Hepatocyte (in vitro differentiated cells): Measurements from ENCODE around the gene FRMD3. TPM values are rescaled to one million over a fixed set of nuclear protein-coding genes. Genes with fewer than 3 reads are reported as not detected.
A peak's percentile ranks its signal among the peaks of the same experiment; 100 is the strongest.

Source experiments
- DNase-seq: peaks from one replicate; pipeline ENCODE4 v3.0.0-alpha.2; 2016; ENCODE audit warnings: low spot score
- H2AFZ ChIP-seq: fragments of 200-600 bp; sonication (generic); 2 replicates; pipeline ENCODE4 v1.6.0; 2016; ENCODE audit warnings: antibody characterized with exemption, mild to moderate bottlenecking
- H3K27ac ChIP-seq: fragments of 200-600 bp; sonication (generic); 2 replicates; pipeline ENCODE4 v1.5.1; 2016; ENCODE audit warnings: mild to moderate bottlenecking
- H3K27me3 ChIP-seq: fragments of 200-600 bp; sonication (generic); 2 replicates; pipeline ENCODE4 v1.6.1; 2016
- H3K36me3 ChIP-seq: fragments of 200-600 bp; sonication (generic); replicated peaks from 2 replicates; pipeline ENCODE4 v1.5.1; 2016; ENCODE audit warnings: low read depth; ENCODE audit not compliant: insufficient read depth
- H3K4me1 ChIP-seq: fragments of 200-600 bp; sonication (generic); 2 replicates; pipeline ENCODE4 v1.5.1; 2016; ENCODE audit warnings: mild to moderate bottlenecking, moderate library complexity; ENCODE audit not compliant: insufficient read depth
- H3K4me2 ChIP-seq: fragments of 200-600 bp; sonication (generic); 2 replicates; pipeline ENCODE4 v1.6.0; 2016
- H3K4me3 ChIP-seq: fragments of 200-600 bp; sonication (generic); 2 replicates; pipeline ENCODE4 v1.5.1; 2016; ENCODE audit warnings: mild to moderate bottlenecking
- H3K79me2 ChIP-seq: fragments of 200-600 bp; sonication (generic); 2 replicates; pipeline ENCODE4 v1.6.0; 2017; ENCODE audit warnings: mild to moderate bottlenecking
- H3K9me2 ChIP-seq: fragments of 200-600 bp; sonication (generic); replicated peaks from 2 replicates; pipeline ENCODE4 v1.6.0; 2017; ENCODE audit warnings: mild to moderate bottlenecking; ENCODE audit not compliant: insufficient read depth
- H3K9me3 ChIP-seq: fragments of 200-600 bp; sonication (generic); 2 replicates; pipeline ENCODE4 v1.5.1; 2016; ENCODE audit warnings: low read depth, mild to moderate bottlenecking
- H4K20me1 ChIP-seq: fragments of 200-600 bp; sonication (generic); 2 replicates; pipeline ENCODE4 v1.6.0; 2016; ENCODE audit warnings: mild to moderate bottlenecking; ENCODE audit not compliant: insufficient read depth, poor library complexity, severe bottlenecking
- CTCF ChIP-seq: fragments of 200-600 bp; sonication (generic); IDR thresholded peaks from 2 replicates; pipeline ENCODE4 v1.5.1; 2016; ENCODE audit warnings: antibody characterized with exemption, mild to moderate bottlenecking; ENCODE audit not compliant: poor library complexity
- EZH2 ChIP-seq: fragments of 200-600 bp; sonication (generic); IDR thresholded peaks from 2 replicates; pipeline ENCODE4 v1.6.1; 2016; ENCODE audit warnings: antibody characterized with exemption, mild to moderate bottlenecking, borderline replicate concordance
- EZH2phosphoT487 ChIP-seq: fragments of 200-600 bp; sonication (generic); IDR thresholded peaks from one replicate; pipeline ENCODE4 v1.6.1; 2018; ENCODE audit warnings: antibody characterized with exemption, mild to moderate bottlenecking, low read depth, moderate library complexity; ENCODE audit not compliant: unreplicated experiment, severe bottlenecking
- WGBS: methylation state at CpG from one replicate; pipeline ENCODE4 v1.1.6; 2016; ENCODE audit warnings: low lambda C conversion rate; ENCODE audit errors: missing lambda C conversion rate; 5-methylcytosine and 5-hydroxymethylcytosine counted together
- polyA plus RNA-seq: library from polyadenylated mRNA; unstranded; fragments of >200 nt; fragmentation: Nextera tagmentation; extraction: Ambion mirVana; gene quantifications from 2 replicates; pipeline ENCODE4 v1.2.1, GENCODE V29; 2016
- total RNA-seq: library from RNA; depleted of rRNA; stranded (reverse); fragments of >200 nt; gene quantifications from 2 replicates; pipeline ENCODE4 v1.2.3, GENCODE V29; 2014

The FRMD3 gene
- total and polyA plus RNA-seq, 2 experiments from 2014 or later, result 3.9 to 7.0 TPM

GRCh38 chr9:83431101-83432060 lies 106.8 kb downstream of the FRMD3 start:
- H3K27ac ChIP-seq, result peak overlapping the region; percentile 36
- H3K4me3 ChIP-seq, result no peak overlapping the region
- WGBS, result 90% methylated on average over 7 of the region's 7 CpGs
- no peaks in the 10 kb centered on the region for H3K9me3 ChIP-seq
- no peaks in the 10 kb centered on the region for H3K27me3 ChIP-seq
- no peaks in the 10 kb centered on the region for H3K9me2 ChIP-seq
- no peak for DNase-seq
- H2AFZ ChIP-seq, result no peak overlapping the region
- peak overlapping the region; percentile 23 for H3K4me2 ChIP-seq
- H3K4me1 ChIP-seq, result peaks cover 17% of the 10 kb centered on the region
- no peaks in the 10 kb centered on the region for H3K36me3 ChIP-seq
- no peaks in the 10 kb centered on the region for H4K20me1 ChIP-seq
- TF ChIP-seq EZH2 (no peak), CTCF (no peak), EZH2phosphoT487 (no peak)
- no peaks in the 10 kb centered on the region for H3K79me2 ChIP-seq

GRCh38 chr9:83430681-83431080 lies 107.5 kb downstream of the FRMD3 start:
- no peaks in the 10 kb centered on the region for H3K79me2 ChIP-seq
- no peaks in the 10 kb centered on the region for H3K27me3 ChIP-seq
- H3K9me3 ChIP-seq, result no peaks in the 10 kb centered on the region
- TF ChIP-seq EZH2 (no peak), CTCF (no peak), EZH2phosphoT487 (no peak)
- no peak overlapping the region for H3K27ac ChIP-seq
- H2AFZ ChIP-seq, result no peak overlapping the region
- H3K4me3 ChIP-seq, result no peak overlapping the region
- H3K4me2 ChIP-seq, result no peak overlapping the region
- no peaks in the 10 kb centered on the region for H4K20me1 ChIP-seq
- no peaks in the 10 kb centered on the region for H3K36me3 ChIP-seq
- 76% methylated on average over 4 of the region's 4 CpGs for WGBS
- H3K4me1 ChIP-seq, result peaks cover 17% of the 10 kb centered on the region
- DNase-seq, result no peak
- no peaks in the 10 kb centered on the region for H3K9me2 ChIP-seq

GRCh38 chr9:83429229-83429628 lies 109.0 kb downstream of the FRMD3 start:
- Histone ChIP-seq H3K27ac (no peak overlapping the region), H3K4me1 (peaks cover 25% of the 10 kb centered on the region), H3K9me2 (no peaks in the 10 kb centered on the region), H3K4me2 (no peak overlapping the region), H3K27me3 (no peaks in the 10 kb centered on the region), H3K36me3 (no peaks in the 10 kb centered on the region), H3K4me3 (no peak overlapping the region), H3K79me2 (no peaks in the 10 kb centered on the region), H3K9me3 (no peaks in the 10 kb centered on the region), H4K20me1 (no peaks in the 10 kb centered on the region), H2AFZ (no peak overlapping the region)
- no peak for TF ChIP-seq CTCF
- TF ChIP-seq EZH2phosphoT487, result no peak
- no peak for TF ChIP-seq EZH2
- 50% methylated on average over 3 of the region's 3 CpGs for WGBS
- DNase-seq, result no peak
